ENCODE measurements around the gene SPRN. TPM values are rescaled to one million over a fixed set of nuclear protein-coding genes. Genes with fewer than 3 reads are reported as not detected.

The SPRN gene
- total RNA-seq, 4 donors from 2014 or later: 0.13 to 0.19 TPM; not detected in 2

DNA sequence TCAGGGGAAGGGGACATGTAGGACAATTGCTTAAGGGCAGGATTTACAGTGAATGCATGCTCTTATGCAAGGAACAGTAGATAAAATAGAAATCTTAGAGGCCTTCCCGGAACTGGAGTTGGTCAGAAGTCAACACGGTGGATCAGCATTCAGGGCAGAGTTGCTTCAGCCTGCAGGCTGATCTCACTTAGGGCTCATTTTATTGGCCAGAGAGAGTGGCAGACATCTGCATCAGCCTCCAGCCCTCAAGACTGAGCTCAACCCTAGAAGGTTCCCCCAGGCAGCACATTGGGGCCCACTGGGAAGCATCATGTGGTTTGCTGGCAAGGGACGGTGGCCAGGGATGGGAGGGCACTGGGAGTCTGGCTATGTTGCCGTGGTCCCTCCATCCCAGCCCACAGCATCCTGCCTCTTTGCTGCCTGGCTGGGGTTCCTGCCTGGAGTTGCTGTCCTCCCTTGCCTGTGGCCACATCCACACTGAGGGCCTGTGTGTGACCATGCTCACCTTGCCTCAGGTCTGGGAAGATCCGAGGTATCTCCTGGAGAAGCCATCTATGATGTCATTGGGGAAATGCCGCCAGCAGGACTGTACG lies 42.4 kb upstream of the SPRN start:
- no peak overlapping the region for H3K4me3 ChIP-seq (ENCODE audit: low read depth, poor library complexity, severe bottlenecking)
- intact Hi-C loops (cut with DNase I; ENCODE audit: low total_unique reads): no loop called here
- peak in 1 of 2 donors; percentile 67 for DNase-seq (ENCODE audit: low spot score in 2 of 2)
- WGBS, 2 donors: 91 to 95% methylated on average over 6 to 7 of the region's 7 CpGs
- no peak for TF ChIP-seq POLR2A (IDR thresholded peaks at IDR 0.05)
- TF ChIP-seq, protein P1, sequence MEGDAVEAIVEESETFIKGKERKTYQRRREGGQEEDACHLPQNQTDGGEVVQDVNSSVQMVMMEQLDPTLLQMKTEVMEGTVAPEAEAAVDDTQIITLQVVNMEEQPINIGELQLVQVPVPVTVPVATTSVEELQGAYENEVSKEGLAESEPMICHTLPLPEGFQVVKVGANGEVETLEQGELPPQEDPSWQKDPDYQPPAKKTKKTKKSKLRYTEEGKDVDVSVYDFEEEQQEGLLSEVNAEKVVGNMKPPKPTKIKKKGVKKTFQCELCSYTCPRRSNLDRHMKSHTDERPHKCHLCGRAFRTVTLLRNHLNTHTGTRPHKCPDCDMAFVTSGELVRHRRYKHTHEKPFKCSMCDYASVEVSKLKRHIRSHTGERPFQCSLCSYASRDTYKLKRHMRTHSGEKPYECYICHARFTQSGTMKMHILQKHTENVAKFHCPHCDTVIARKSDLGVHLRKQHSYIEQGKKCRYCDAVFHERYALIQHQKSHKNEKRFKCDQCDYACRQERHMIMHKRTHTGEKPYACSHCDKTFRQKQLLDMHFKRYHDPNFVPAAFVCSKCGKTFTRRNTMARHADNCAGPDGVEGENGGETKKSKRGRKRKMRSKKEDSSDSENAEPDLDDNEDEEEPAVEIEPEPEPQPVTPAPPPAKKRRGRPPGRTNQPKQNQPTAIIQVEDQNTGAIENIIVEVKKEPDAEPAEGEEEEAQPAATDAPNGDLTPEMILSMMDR (IDR thresholded peaks at IDR 0.05): no peak

DNA sequence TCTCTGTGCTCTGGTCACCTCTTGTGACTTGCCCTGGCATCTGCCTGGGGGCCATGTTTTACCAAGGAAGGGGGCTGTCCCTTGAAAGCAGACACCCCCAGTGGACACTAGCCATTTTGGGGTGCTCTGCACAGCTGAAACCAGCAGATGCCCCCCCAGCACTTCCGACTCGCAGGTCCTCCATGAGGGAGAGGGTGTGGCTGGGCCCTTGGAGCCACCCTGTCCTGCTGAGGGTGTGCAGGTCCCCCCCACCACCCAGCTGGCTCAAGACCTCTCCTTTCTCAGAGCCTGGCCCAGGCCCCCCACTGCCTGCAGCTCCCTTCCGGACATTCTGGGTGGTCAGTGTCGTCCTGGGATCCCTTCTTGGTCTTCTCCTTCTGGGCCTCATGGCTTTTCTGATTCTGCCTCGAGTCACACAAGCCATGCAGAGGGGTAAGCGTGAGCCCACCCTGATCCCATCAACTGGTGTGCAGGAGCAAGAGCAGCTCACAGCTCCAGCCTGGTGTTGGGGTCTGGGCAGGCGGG lies 41.6 kb upstream of the SPRN start:
- TF ChIP-seq POLR2A (IDR thresholded peaks at IDR 0.05): no peak
- TF ChIP-seq, protein P1 (IDR thresholded peaks at IDR 0.05): no peak
- H3K4me3 ChIP-seq (ENCODE audit: low read depth, poor library complexity, severe bottlenecking): no peak overlapping the region
- intact Hi-C loops (cut with DNase I; ENCODE audit: low total_unique reads): no loop called here
- WGBS, 2 donors: 90 to 95% methylated on average over 5 to 7 of the region's 7 CpGs
- DNase-seq (ENCODE audit: low spot score in 2 of 2): no peak

DNA sequence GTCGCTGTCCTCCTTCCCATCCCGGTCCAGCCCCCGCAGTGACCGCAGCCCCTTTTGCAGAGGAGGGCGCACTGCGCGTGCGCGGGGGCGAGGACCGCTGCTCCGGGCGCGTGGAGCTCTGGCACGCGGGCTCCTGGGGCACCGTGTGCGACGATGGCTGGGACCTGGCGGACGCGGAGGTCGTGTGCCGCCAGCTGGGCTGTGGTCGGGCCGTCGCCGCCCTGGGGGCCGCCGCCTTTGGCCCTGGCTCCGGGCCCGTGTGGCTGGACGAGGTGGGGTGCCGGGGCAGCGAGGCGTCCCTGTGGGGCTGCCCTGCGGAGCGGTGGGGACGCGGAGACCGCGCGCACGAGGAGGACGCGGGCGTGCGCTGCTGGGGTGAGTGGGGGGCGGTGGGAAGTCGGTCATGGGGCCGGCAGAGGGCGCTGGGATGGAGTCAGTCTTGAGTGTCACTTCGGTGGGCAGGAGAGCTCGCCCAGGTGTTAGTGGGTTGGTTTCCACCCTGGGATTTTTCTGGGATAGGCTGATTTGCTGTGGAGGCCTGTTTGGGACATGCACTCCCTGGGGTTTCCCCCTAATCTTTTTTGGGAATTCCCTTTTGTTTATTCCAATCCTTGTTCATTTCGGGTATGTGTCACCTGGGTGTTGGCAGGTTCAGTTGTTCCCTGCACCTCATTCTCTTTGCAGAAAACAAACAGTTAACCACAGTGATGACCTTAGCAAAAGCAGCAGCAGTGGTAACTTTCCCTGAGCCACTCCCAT lies 40.9 kb upstream of the SPRN start:
- TF ChIP-seq, protein P1 (IDR thresholded peaks at IDR 0.05): no peak
- no peak for TF ChIP-seq POLR2A (IDR thresholded peaks at IDR 0.05)
- no peak for DNase-seq (ENCODE audit: low spot score in 2 of 2)
- no peak overlapping the region for H3K4me3 ChIP-seq (ENCODE audit: low read depth, poor library complexity, severe bottlenecking)

DNA sequence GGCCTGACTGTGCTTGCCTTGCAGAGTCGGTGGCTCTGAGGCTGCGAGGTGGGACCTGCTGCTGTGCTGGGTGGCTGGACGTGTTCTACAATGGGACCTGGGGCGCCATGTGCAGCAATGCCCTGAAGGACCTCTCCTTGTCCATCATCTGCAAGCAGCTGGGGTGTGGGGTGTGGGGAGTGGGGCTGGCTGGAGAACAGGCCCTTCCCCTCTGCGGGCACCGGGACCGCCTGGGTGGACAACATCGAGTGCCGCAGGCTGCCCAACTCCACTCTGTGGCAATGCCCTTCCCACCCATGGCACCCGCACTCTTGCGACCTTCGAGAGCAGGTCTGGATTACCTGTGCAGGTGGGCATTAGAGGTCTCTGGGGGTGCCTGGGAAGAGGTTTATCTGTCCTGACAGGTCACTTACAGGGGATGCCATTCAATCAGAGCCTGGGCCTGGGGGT lies 40.2 kb upstream of the SPRN start:
- intact Hi-C loops (cut with DNase I; ENCODE audit: low total_unique reads): no loop called here
- peak in 1 of 2 donors; percentile 78 for DNase-seq (ENCODE audit: low spot score in 2 of 2)
- 97 to 98% methylated on average over 12 of the region's 12 CpGs for WGBS, 2 donors

More for the DNA sequence above, 40.9 kb upstream of the SPRN start:
- WGBS, 2 donors: 34 to 45% methylated on average over 24 to 37 of the region's 55 CpGs
- intact Hi-C loops (cut with DNase I; ENCODE audit: low total_unique reads): no loop called here

DNA sequence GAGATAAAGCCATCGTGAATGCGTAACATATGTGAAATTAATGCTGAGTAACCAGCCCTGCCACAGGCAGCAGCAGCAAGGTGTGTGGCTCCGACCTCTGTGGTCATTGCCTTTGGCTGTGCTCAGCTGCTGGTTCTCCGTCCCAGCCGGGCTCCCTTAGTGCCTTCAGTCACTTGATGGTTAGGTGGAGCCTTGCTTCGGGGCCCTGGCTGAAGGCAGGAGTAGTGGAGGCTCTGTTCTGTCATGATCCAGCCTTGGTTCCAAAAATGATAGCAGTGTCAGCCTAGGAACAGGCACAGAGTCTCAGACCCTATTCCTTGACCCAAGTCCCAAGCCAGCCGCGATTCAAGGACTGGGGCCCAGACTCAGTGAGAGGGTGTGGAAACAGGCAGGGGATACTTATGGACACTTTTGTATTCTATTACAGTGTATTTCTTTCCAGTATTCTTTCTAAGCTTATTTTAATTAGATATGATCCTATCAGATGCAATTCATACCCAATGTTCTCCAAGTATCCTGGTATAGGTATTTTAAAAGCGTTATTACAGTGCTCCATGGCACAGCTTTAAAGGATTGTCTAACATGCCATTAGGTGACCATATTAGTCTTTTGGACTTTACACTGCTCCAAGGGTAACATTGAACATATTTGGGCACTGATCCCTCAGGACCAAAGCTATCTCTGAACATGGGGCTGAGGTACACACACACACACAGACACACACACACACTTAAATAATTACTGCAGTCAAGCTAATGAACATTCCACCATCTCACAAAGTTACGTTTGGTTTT lies 38.3 kb upstream of the SPRN start:
- DNase-seq (ENCODE audit: low spot score in 2 of 2): peak in 1 of 2 donors; percentile 62
- WGBS, 2 donors: 91 to 94% methylated on average over 10 of the region's 10 CpGs
- TF ChIP-seq, protein P1 (IDR thresholded peaks at IDR 0.05): no peak
- TF ChIP-seq POLR2A (IDR thresholded peaks at IDR 0.05): no peak
- intact Hi-C loops (cut with DNase I; ENCODE audit: low total_unique reads): no loop called here
- no peak overlapping the region for H3K4me3 ChIP-seq (ENCODE audit: low read depth, poor library complexity, severe bottlenecking)

More for the DNA sequence above, 40.2 kb upstream of the SPRN start:
- no peak overlapping the region for H3K4me3 ChIP-seq (ENCODE audit: low read depth, poor library complexity, severe bottlenecking)
- TF ChIP-seq, protein P1 (IDR thresholded peaks at IDR 0.05): no peak
- TF ChIP-seq POLR2A (IDR thresholded peaks at IDR 0.05): no peak

Measured in lower leg skin (tissue), 4 donors.